GM19035 (cell line): ENCODE measurements around the gene GNAS.
"Not testable (repeated sequence)": the region's sequence is repeated elsewhere in the genome, so short reads cannot be mapped to it uniquely, and the experiment has no call there.

Experiments used
- ATAC-seq: cut with Tn5 transposase; IDR thresholded peaks from one replicate; pipeline ENCODE4 v1.9.1; 2021; ENCODE audit not compliant: unreplicated experiment

GNAS gene

GRCh38 chr20:58826271-58826670 lies 26.2 kb upstream of the GNAS start:
- no peak for ATAC-seq

DNA sequence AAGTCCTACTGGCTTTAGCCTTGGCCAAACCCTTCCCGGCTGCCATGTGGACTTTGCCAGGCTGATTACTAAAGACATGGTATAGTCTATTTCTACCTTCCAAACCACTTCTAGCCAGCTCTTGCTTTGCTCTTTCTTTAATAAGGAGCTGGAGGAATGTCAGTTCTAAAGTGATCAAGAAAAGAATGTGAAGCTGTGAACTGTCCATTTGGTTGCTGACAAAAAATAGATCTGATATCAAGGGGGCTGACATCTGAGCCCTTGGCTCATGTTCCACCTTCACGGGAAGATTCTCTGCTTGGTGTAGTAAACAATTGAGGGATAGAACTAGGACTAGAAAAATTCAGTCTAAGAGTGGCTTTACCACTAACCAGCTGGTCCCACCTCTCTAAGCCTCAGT lies 24.4 kb upstream of the GNAS start:
- ATAC-seq: no peak

DNA sequence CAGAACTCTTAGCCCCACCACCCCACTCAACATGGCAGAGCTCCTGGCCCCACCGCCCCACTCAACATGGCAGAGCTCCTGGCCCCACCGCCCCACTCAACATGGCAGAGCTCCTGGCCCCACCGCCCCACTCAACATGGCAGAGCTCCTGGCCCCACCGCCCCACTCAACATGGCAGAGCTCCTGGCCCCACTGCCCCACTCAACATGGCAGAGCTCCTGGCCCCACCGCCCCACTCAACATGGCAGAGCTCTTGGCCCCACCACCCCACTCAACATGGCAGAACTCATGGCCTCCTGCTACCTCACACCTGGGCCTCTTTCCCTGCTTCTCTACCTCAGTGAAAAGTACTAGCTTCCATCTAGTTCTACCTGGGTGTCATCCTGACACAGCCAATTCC lies 23.7 kb upstream of the GNAS start:
- ATAC-seq: not testable (repeated sequence)

DNA sequence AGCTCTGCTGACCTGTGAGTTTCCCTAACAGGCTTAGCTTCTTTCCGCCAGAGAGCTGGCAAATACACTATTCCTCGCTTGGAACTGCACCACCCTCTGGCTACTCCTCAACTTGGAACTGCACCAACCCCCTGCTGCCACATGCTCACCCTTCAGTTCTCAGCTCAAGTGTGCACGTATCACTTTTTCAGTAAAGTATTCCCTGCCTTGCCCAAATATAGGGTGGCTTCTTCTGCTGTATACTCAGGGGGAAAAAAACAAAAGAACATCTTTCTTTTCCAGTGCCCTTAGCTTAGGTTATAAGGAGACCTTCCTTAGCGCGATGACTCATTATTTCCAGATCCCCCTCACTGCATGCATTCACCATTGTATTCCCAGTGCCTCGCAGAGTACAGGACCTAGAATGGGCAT lies 23.0 kb upstream of the GNAS start:
- no peak for ATAC-seq

- no peak for ATAC-seq
Observed at GRCh38 chr20:58832457-58832856, 20.1 kb upstream of the GNAS start.

DNA sequence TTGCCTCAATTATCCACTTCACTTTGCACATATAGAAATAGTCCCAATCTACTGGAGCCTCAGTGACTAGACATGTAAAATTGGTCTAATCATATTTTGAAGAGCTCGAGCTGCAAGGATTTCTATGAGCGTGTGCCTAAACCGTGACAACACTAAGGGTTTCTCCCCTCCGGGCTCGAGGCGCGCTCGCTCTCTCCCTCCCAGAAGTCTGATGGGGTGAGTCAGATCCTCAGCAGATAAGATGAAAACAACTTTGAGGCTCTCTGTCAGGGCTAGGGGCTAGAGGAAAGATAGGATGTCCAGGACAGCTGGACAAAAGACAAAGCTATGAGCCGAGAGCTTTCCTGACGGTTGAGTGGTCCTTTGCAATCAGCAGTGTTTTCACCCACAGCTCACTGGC lies 18.6 kb upstream of the GNAS start:
- ATAC-seq: no peak

DNA sequence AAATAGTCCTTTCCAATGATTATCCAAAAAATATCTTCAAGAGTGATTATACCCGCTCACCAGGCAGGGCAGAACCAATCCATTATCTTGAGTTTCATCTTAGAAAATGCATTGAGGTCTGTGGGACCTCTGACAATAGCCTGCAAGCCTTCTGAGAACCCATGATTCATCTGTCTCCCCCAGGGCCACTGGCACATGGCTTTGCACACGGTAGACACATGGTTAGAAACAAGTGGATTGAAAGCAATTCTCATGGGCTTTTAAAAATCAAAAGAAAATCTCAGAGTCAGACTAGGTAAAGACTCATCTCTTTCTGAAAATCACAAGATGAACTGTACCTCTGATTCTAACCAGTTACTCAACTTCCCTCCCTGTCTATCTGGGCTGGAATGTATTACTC lies 17.3 kb upstream of the GNAS start:
- no peak for ATAC-seq

GRCh38 chr20:58836616-58837204 lies 15.8 kb upstream of the GNAS start:
- ATAC-seq: no peak

DNA sequence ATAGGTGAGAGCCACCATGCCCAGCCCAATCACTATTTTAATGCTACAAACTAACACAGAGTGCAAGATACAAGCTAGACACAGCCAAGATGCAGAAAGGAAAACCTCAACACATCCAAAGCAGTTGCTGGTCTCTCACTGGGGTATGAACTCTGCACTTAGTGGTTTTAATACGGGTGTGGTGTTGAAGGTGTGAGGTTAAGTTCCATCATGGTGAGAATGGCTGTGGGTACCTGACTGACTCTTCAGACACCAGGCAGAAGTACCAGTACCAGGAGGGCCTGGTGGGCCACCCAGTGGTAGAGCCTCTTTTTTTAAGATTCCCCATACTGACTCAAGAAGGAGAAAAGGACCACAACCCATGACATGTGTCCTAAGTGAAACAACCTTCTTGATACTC lies 14.8 kb upstream of the GNAS start:
- ATAC-seq: no peak

DNA sequence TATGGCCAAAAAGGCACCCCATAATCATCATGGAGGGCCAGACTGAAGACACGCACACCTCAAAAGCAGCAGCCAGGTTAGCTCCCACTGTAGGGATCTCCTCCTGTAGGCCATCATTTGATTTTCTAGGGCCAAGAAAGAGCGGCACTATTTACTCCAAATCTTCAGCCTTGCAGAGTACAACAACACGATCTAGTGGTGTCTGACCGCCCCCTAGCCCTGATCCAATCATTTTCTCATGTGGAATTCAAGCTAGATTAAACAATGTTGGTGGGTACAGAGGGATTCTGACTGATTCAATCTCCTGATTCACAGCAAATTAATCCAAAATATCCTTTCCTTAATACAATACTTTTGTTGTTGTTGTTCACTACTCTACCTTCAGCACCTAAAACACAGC lies 14.3 kb upstream of the GNAS start:
- ATAC-seq: no peak

DNA sequence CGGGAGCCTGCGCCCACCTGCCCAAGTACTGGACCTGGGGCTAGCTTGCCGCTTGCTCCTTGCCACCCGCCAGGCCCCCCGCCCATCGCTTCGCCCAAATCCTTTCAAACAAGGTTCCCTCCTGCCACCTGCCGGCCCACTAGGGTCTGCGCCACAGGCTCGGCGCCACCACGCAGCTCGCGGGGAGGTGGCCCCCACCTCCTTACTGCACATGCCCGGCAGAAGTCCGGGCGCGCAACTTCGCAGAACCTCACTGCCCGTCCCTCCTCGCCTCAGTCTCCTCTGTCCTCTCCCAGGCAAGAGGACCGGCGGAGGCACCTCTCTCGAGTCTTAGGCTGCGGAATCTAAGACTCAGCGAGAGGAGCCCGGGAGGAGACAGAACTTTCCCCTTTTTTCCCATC lies 13.0 kb upstream of the GNAS start:
- ATAC-seq: no peak

DNA sequence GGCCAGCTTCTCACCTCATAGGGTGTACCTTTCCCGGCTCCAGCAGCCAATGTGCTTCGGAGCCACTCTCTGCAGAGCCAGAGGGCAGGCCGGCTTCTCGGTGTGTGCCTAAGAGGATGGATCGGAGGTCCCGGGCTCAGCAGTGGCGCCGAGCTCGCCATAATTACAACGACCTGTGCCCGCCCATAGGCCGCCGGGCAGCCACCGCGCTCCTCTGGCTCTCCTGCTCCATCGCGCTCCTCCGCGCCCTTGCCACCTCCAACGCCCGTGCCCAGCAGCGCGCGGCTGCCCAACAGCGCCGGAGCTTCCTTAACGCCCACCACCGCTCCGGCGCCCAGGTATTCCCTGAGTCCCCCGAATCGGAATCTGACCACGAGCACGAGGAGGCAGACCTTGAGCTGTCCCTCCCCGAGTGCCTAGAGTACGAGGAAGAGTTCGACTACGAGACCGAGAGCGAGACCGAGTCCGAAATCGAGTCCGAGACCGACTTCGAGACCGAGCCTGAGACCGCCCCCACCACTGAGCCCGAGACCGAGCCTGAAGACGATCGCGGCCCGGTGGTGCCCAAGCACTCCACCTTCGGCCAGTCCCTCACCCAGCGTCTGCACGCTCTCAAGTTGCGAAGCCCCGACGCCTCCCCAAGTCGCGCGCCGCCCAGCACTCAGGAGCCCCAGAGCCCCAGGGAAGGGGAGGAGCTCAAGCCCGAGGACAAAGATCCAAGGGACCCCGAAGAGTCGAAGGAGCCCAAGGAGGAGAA lies 12.3 kb upstream of the GNAS start:
- ATAC-seq: no peak

- no peak for ATAC-seq
Observed at GRCh38 chr20:58840816-58841538, 11.5 kb upstream of the GNAS start.

GRCh38 chr20:58841539-58842264 lies 10.8 kb upstream of the GNAS start:
- no peak for ATAC-seq

GRCh38 chr20:58842276-58842675 lies 10.2 kb upstream of the GNAS start:
- ATAC-seq: no peak

GRCh38 chr20:58843128-58843556 lies 9.4 kb upstream of the GNAS start:
- no peak for ATAC-seq

- ATAC-seq: no peak
Observed at GRCh38 chr20:58845706-58846105, 6.8 kb upstream of the GNAS start.

DNA sequence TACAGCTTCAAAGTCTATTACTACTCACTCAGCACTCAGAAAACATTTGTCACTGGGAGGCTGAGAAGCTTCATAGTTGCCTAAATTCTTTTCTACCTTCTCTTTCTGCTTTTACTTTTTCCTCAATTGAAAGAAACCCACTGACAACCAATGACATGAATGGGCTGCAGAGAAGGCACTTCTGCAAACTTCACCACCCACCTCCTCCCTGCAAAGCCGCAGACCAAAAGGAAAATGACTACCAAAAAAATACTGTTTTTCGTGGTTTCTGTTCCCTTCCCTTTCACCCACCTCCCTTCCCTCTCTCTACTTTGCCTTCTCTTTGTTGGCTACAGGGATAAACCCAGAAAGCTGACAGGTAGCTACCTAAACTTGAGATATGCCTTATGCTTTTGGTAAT lies 5.1 kb upstream of the GNAS start:
- ATAC-seq: no peak

DNA sequence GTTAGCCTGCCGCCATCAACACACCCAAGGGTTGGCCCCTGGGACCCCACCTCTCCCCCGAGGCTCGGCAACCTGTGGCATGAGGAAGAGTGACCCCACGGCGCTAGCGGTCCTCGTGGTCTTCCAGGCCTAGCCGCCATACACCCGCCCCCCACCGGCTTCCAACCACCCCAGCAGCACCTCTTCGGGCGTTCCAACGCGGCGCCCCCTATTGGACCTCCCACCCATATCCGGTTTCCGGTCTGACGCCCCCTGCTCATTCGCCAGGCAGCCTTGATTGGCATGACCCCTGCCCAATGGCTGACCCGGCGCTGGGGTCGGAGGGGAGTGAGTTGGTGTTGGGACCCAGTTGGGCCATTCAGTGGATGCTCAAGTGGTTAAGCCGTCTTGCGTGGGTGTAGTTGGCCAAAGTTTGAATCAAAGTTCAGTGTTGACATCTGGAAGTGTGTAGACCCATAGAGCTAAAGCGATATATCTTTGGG lies 1.8 kb upstream of the GNAS start, which contains the start of gene GNAS-AS1:
GNAS-AS1 (minus strand) TSS at position 210 of the 482 bp plus-strand sequence.
- ATAC-seq: peak; percentile 77

DNA sequence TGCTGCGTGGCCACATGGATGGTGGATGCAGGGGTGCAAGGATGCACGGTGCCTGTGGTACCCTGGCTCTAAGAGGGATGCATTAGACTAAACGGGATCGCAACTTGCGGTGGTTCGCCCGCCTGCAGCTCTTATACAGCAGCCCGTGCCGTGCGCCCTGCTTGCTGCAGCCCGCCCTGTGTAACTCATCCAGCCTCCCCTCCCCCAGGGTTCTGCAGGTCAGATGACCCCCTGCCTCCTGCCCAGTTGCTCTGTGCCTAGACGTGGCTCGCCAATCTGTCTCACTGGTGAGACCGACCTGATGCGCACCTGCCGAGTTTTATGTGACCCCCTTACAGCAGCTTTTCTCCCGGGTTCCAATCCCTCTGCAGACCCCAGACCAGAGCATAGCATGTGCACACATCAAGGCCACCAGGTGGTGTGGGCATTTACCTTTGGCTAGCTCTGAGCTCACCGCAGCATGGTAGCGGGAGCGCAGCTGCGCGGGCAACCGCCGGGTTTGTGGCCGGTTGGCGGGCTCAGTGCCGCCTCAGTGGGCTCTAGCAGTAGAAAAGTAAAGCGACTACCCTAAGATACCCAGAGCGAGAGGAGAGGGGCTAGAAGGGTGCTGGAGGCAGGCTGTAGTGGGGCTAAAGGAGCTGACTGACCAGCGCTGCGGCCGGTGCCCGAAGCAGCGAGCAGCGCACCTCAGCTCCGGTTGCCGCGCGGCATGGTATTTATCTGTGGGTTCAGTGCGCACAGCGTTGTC lies 1.1 kb upstream of the GNAS start:
- ATAC-seq: no peak
